ENCODE results near the gene TMEM74B. TPM values are rescaled to one million over a fixed set of nuclear protein-coding genes. Genes with fewer than 3 reads are reported as not detected.

The TMEM74B gene
- total and polyA plus RNA-seq, 9 of the 15 experiments (the other 6 are each of a cell fraction or from before 2014, with no cell fraction given) = 0.24 to 19.0 (median 7.5) TPM

DNA sequence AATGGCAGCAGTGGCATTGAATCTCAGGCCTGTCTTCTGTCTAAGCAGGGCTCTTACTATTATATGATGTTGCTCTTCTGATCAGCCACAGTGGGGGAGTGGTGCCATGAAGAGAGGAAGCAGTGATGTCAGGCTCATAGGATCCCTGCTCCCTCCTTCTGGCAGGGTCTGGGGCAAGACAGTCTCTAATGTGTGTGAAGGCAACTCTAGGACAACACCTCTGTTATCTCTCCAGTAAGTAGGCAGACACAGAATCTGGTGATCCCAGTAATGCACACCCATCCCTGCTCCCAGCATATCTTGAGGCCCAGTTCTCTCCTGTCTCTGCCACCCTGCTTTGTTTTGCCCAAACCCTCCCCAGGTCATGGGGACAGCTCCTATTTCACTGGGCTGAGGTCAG lies 27.2 kb upstream of the TMEM74B start (continued):
- no peak for TF ChIP-seq SETDB1 (IDR thresholded peaks at IDR 0.05; ENCODE audit: low read length)
- peak; percentile 59; the same call in 1 of the 2 replicates for TF ChIP-seq TAL1 (IDR thresholded peaks at IDR 0.05)
- TF ChIP-seq ARID1B (IDR thresholded peaks at IDR 0.05) = peak; percentile 49; the same call in 1 of the 2 replicates
- TF ChIP-seq CBFA2T3 (IDR thresholded peaks at IDR 0.05) = peak; percentile 87
- TF ChIP-seq POLR2G (IDR thresholded peaks at IDR 0.05; ENCODE audit: low read depth, low read length) = no peak
- TF ChIP-seq PHTF2 (CRISPR knock-in tag; IDR thresholded peaks at IDR 0.05) = no peak
- TF ChIP-seq TCF3 (CRISPR knock-in tag; IDR thresholded peaks at IDR 0.05) = peak; percentile 68
- no peak for TF ChIP-seq JUNB (CRISPR knock-in tag; conservative IDR thresholded peaks at IDR 0.05)
- no peak for TF ChIP-seq NFE2 (IDR thresholded peaks at IDR 0.05; ENCODE audit: low read depth)
- no peak for TF ChIP-seq POU5F1 (IDR thresholded peaks at IDR 0.05; ENCODE audit: borderline replicate concordance, low read depth, low read length, partially characterized antibody)
- TF ChIP-seq ZNF830 (CRISPR knock-in tag; IDR thresholded peaks at IDR 0.05) = no peak
- TF ChIP-seq, protein P1, sequence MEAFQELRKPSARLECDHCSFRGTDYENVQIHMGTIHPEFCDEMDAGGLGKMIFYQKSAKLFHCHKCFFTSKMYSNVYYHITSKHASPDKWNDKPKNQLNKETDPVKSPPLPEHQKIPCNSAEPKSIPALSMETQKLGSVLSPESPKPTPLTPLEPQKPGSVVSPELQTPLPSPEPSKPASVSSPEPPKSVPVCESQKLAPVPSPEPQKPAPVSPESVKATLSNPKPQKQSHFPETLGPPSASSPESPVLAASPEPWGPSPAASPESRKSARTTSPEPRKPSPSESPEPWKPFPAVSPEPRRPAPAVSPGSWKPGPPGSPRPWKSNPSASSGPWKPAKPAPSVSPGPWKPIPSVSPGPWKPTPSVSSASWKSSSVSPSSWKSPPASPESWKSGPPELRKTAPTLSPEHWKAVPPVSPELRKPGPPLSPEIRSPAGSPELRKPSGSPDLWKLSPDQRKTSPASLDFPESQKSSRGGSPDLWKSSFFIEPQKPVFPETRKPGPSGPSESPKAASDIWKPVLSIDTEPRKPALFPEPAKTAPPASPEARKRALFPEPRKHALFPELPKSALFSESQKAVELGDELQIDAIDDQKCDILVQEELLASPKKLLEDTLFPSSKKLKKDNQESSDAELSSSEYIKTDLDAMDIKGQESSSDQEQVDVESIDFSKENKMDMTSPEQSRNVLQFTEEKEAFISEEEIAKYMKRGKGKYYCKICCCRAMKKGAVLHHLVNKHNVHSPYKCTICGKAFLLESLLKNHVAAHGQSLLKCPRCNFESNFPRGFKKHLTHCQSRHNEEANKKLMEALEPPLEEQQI (IDR thresholded peaks at IDR 0.05) = no peak
- TF ChIP-seq MTA2 (IDR thresholded peaks at IDR 0.05; ENCODE audit: low read depth) = peak; percentile 18; the same call in 1 of the 2 replicates
- TF ChIP-seq, protein P2, sequence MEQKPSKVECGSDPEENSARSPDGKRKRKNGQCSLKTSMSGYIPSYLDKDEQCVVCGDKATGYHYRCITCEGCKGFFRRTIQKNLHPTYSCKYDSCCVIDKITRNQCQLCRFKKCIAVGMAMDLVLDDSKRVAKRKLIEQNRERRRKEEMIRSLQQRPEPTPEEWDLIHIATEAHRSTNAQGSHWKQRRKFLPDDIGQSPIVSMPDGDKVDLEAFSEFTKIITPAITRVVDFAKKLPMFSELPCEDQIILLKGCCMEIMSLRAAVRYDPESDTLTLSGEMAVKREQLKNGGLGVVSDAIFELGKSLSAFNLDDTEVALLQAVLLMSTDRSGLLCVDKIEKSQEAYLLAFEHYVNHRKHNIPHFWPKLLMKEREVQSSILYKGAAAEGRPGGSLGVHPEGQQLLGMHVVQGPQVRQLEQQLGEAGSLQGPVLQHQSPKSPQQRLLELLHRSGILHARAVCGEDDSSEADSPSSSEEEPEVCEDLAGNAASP (IDR thresholded peaks at IDR 0.05) = no peak
- peak; percentile 42; the same call in 1 of the 2 replicates for TF ChIP-seq EP300 (IDR thresholded peaks at IDR 0.05; ENCODE audit: low read length)
- no peak for TF ChIP-seq NR3C1 (CRISPR knock-in tag; IDR thresholded peaks at IDR 0.05)
- TF ChIP-seq, protein P3, sequence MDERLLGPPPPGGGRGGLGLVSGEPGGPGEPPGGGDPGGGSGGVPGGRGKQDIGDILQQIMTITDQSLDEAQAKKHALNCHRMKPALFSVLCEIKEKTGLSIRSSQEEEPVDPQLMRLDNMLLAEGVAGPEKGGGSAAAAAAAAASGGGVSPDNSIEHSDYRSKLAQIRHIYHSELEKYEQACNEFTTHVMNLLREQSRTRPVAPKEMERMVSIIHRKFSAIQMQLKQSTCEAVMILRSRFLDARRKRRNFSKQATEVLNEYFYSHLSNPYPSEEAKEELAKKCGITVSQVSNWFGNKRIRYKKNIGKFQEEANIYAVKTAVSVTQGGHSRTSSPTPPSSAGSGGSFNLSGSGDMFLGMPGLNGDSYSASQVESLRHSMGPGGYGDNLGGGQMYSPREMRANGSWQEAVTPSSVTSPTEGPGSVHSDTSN (CRISPR knock-in tag; IDR thresholded peaks at IDR 0.05; ENCODE audit: low read depth) = no peak
- TF ChIP-seq, protein P3 (tag; conservative IDR thresholded peaks at IDR 0.05; ENCODE audit: low read depth) = no peak
- TF ChIP-seq PTTG1 (tag; IDR thresholded peaks at IDR 0.05; ENCODE audit: low read depth) = no peak
- TF ChIP-seq PTBP1 (IDR thresholded peaks at IDR 0.05; ENCODE audit: low read depth, low read length) = no peak
- no peak for TF ChIP-seq RAD51 (IDR thresholded peaks at IDR 0.05; ENCODE audit: borderline replicate concordance, low read depth)
- no peak for TF ChIP-seq NFIX (CRISPR knock-in tag; IDR thresholded peaks at IDR 0.05; ENCODE audit: low read depth)
- TF ChIP-seq ZNF282 (CRISPR knock-in tag; IDR thresholded peaks at IDR 0.05) = no peak
- TF ChIP-seq RBFOX2 (IDR thresholded peaks at IDR 0.05; ENCODE audit: low read depth, low read length) = no peak

Data from K562 (cell line).